Neuron (in vitro differentiated cells): ENCODE measurements around the gene YWHAE.
"Not testable (repeated sequence)": the region's sequence is repeated elsewhere in the genome, so short reads cannot be mapped to it uniquely, and the experiment has no call there.

Experiments
- H2AFZ ChIP-seq: one replicate; pipeline ENCODE4 v1.6.1; 2013; ENCODE audit warnings: low read depth, mild to moderate bottlenecking, inconsistent platforms, low read length, moderate library complexity
- H3K27me3 ChIP-seq: one replicate; pipeline ENCODE4 v1.6.1; 2013; ENCODE audit warnings: low read length; ENCODE audit not compliant: insufficient read depth
- H3K36me3 ChIP-seq: one replicate; pipeline ENCODE4 v1.6.1; 2013; ENCODE audit warnings: low read length; ENCODE audit not compliant: insufficient read depth
- H3K4me1 ChIP-seq: one replicate; pipeline ENCODE4 v1.6.1; 2013; ENCODE audit warnings: low read length; ENCODE audit not compliant: insufficient read depth
- H3K4me3 ChIP-seq: 2 replicates; pipeline ENCODE4 v1.5.1; 2013; ENCODE audit warnings: mild to moderate bottlenecking, low read length, moderate library complexity
- H3K9me3 ChIP-seq: one replicate; pipeline ENCODE4 v1.6.1; 2013; ENCODE audit warnings: low read length

YWHAE gene

GRCh38 chr17:1324201-1324771, 75.7 kb downstream of the YWHAE start:
- H3K9me3 ChIP-seq, result no peaks in the 10 kb centered on the region
- H3K4me3 ChIP-seq, result no peak overlapping the region
- no peaks in the 10 kb centered on the region for H3K27me3 ChIP-seq
- H2AFZ ChIP-seq, result no peak overlapping the region
- H3K36me3 ChIP-seq, result no peaks in the 10 kb centered on the region
- no peaks in the 10 kb centered on the region for H3K4me1 ChIP-seq

GRCh38 chr17:1323336-1323735, 76.7 kb downstream of the YWHAE start:
- H3K9me3 ChIP-seq, result no peaks in the 10 kb centered on the region

DNA sequence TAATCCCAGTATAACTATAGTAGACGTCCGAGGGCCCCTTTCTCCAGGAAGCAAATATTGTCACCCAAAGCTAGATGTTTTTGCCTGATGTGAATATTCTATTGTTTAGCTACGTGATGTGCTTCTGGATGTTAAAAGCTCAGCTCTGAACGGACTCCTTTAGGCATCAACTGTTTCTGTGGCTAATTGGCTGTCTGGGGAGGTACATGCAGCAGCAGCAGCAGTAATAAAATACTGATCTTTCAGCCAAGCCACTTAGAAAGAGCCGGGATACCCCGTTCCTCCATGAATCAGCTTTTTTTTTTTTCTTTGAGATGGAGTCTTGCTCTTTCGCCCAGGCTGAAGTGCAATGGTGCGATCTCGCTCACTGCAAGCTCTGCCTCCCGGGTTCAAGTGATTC, 77.5 kb downstream of the YWHAE start:
- Histone ChIP-seq H3K9me3 (no peaks in the 10 kb centered on the region), H2AFZ (no peak overlapping the region), H3K4me3 (no peak overlapping the region), H3K4me1 (no peaks in the 10 kb centered on the region), H3K27me3 (no peaks in the 10 kb centered on the region), H3K36me3 (no peaks in the 10 kb centered on the region)

More at GRCh38 chr17:1323336-1323735, 76.7 kb downstream of the YWHAE start:
- H3K27me3 ChIP-seq, result no peaks in the 10 kb centered on the region
- no peaks in the 10 kb centered on the region for H3K36me3 ChIP-seq
- H3K4me3 ChIP-seq, result no peak overlapping the region
- H2AFZ ChIP-seq, result no peak overlapping the region
- no peaks in the 10 kb centered on the region for H3K4me1 ChIP-seq

- Histone ChIP-seq H2AFZ (no peak overlapping the region), H3K27me3 (no peaks in the 10 kb centered on the region), H3K4me3 (no peak overlapping the region), H3K4me1 (no peaks in the 10 kb centered on the region), H3K36me3 (no peaks in the 10 kb centered on the region), H3K9me3 (no peaks in the 10 kb centered on the region)
These were observed 78.0 kb downstream of the YWHAE start for GRCh38 chr17:1322014-1322428.

GRCh38 chr17:1315891-1316403, 84.1 kb downstream of the YWHAE start:
- Histone ChIP-seq H3K4me1 (peaks cover 4% of the 10 kb centered on the region), H3K4me3 (no peak overlapping the region), H3K27me3 (peaks cover 9% of the 10 kb centered on the region), H2AFZ (no peak overlapping the region), H3K9me3 (no peaks in the 10 kb centered on the region), H3K36me3 (no peaks in the 10 kb centered on the region)

DNA sequence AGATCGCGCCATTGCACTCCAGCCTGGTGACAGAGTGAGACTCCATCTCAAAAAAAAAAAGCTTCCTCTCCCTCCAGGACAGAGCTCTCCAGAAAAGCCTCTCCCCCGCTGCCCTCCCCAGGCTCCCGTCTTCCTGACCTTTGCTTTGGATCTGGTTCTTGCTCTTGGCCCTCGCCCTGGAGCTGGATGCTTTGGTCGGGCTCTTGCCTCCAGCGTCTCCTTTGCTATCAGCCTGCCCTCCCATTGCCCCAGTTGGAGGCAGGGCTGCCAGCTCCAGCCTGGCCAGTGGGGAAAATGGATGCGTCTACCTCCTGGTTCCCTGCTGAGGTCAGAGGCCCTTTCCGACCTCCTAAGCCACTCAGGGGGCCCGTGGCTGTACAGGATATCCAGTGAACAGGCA, 84.6 kb downstream of the YWHAE start:
- Histone ChIP-seq H3K9me3 (no peaks in the 10 kb centered on the region), H3K4me1 (peaks cover 4% of the 10 kb centered on the region), H3K4me3 (no peak overlapping the region), H3K36me3 (no peaks in the 10 kb centered on the region), H2AFZ (no peak overlapping the region), H3K27me3 (peaks cover 9% of the 10 kb centered on the region)

GRCh38 chr17:1313270-1314005, 86.6 kb downstream of the YWHAE start:
- no peaks in the 10 kb centered on the region for H3K9me3 ChIP-seq
- peaks cover 9% of the 10 kb centered on the region for H3K27me3 ChIP-seq

GRCh38 chr17:1312261-1312870, 87.7 kb downstream of the YWHAE start:
- peaks cover 9% of the 10 kb centered on the region for H3K27me3 ChIP-seq
- no peaks in the 10 kb centered on the region for H3K9me3 ChIP-seq
- H3K36me3 ChIP-seq, result no peaks in the 10 kb centered on the region
- H3K4me1 ChIP-seq, result peaks cover 4% of the 10 kb centered on the region
- no peak overlapping the region for H3K4me3 ChIP-seq
- no peak overlapping the region for H2AFZ ChIP-seq

More at GRCh38 chr17:1313270-1314005, 86.6 kb downstream of the YWHAE start:
- Histone ChIP-seq H3K4me1 (peaks cover 4% of the 10 kb centered on the region), H2AFZ (no peak overlapping the region), H3K4me3 (no peak overlapping the region), H3K36me3 (no peaks in the 10 kb centered on the region)

DNA sequence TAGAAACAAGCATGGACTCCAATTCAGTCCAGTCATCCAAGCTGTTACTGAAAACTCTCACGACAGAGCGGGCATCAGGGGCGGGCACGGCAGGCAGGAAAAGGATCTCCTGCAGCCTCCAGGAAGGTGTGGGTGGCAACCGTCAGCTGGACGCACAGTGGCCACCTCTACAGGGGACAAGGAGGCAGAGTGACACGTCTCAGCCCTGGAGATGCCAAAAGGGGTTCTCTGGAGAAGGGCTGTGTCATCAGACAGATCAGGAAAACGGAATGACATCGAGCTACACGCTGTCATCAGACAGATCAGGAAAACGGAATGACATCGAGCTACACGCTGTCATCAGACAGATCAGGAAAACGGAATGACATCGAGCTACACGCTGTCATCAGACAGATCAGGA, 92.2 kb downstream of the YWHAE start:
- not testable (repeated sequence) for H3K9me3 ChIP-seq, H3K36me3 ChIP-seq, H3K4me1 ChIP-seq, H3K4me3 ChIP-seq, H2AFZ ChIP-seq, H3K27me3 ChIP-seq

DNA sequence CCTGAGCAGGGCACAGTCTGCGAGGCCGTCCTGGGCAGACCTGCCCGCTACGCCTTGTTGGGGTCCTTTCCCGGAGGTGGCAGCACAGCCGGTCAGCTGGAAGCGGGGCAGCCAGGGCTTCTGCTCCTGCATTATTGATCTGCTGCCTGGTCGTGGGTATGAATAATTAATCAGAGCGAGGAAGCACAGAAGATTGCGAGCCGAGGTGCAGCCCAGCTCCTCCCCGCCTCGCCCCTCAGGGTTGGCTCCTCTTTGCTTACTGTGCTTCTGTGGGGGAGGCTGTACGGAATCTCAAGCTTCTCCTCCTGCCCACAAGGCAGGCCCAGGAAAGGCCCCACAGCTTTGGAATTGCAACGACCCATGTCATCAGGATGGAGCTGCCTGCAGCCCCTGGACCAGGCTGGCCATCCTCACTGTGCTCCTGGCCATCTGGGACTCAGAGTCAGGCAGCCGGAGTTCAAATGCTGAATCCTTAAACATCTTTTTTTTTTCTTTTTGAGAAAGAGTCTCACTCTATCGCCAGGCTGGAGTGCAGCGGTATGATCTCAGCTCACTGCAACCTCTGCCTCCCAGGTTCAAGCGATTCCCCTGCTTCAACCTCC, 95.0 kb downstream of the YWHAE start:
- H2AFZ ChIP-seq, result no peak overlapping the region
- H3K36me3 ChIP-seq, result no peaks in the 10 kb centered on the region
- peaks cover 6% of the 10 kb centered on the region for H3K4me1 ChIP-seq

DNA sequence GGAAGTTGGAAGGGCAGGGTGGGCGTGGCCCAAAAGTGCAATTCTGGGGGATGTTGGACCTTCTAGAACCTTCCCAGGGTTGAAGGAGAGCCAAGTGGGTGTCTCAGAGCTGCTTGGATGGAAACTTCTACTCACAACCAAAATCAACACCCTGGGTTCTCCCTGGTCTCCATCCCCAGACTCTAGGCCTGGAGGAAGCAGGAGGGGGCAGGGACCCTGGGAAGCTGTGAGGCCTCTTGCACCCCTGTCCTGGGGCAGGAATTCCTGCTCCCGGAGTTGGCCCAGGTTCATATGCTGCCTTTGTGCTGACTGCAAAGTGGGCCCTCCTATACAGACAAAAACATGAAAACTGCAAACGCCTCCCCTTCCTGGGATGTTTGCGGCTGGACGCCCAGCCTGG, 95.5 kb downstream of the YWHAE start:
- Histone ChIP-seq H2AFZ (no peak overlapping the region), H3K4me1 (peaks cover 12% of the 10 kb centered on the region), H3K9me3 (no peaks in the 10 kb centered on the region), H3K36me3 (no peaks in the 10 kb centered on the region), H3K4me3 (no peak overlapping the region), H3K27me3 (no peaks in the 10 kb centered on the region)

More for the DNA sequence above, 95.0 kb downstream of the YWHAE start:
- no peaks in the 10 kb centered on the region for H3K9me3 ChIP-seq
- no peak overlapping the region for H3K4me3 ChIP-seq
- H3K27me3 ChIP-seq, result no peaks in the 10 kb centered on the region

- Histone ChIP-seq H3K4me1 (peaks cover 29% of the 10 kb centered on the region), H3K27me3 (no peaks in the 10 kb centered on the region), H3K4me3 (no peak overlapping the region), H3K9me3 (no peaks in the 10 kb centered on the region), H2AFZ (no peak overlapping the region), H3K36me3 (no peaks in the 10 kb centered on the region)
These were observed 97.3 kb downstream of the YWHAE start for GRCh38 chr17:1302761-1303160.

DNA sequence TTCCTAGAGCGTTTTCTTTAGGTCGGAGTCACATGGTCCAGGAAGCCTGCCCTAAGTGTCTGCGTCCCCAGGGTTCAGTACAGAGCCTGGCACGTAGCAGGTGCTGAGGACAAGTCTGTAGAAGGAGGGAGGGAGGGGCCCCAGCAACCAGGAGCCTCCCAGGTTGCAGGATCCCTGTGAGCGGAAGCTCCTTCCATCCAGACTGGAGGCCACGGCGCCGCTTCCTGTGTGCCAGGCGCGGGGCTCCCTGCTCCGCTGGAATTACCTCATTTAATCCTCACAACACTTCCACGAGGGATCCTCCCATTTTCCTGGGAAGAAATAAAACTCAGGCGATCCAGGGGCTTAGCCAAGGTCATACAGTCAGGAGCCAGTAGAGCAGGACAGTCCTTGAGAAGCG, 98.5 kb downstream of the YWHAE start:
- H3K4me1 ChIP-seq, result peaks cover 30% of the 10 kb centered on the region

More for the DNA sequence above, 98.5 kb downstream of the YWHAE start:
- no peaks in the 10 kb centered on the region for H3K36me3 ChIP-seq
- H3K4me3 ChIP-seq, result no peak overlapping the region
- H2AFZ ChIP-seq, result no peak overlapping the region
- H3K27me3 ChIP-seq, result no peaks in the 10 kb centered on the region
- no peaks in the 10 kb centered on the region for H3K9me3 ChIP-seq
